ENCODE data around the gene COL9A3.

The COL9A3 gene

GRCh38 chr20:62816884-62817873 is at the start of gene COL9A3:
Gene COL9A3, plus strand, starts transcription at chr20:62817050. Its CDS starts 15 bp downstream, at chr20:62817065.
- in situ Hi-C loops (cut with MboI; ENCODE audit: low sequenced_read_pairs), result no loop called here

DNA sequence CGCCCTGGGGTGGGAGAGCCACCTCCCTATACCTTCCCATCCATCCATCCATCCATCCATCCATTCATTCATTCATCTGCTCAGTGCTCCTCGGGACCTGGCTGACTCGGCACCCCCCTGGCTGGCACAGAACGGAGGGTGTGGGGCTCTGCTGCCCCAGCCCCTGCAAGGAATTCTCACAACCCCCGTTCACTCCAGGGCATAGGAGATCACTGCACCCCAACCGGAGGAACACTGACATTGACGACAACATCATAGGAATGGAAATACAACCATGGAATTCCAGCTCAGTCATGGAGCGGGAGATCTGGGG is 48.7 kb upstream of the COL9A3 start:
- in situ Hi-C loops (cut with MboI; ENCODE audit: low sequenced_read_pairs), result no loop called here

GRCh38 chr20:62768551-62769287 is 48.1 kb upstream of the COL9A3 start:
- in situ Hi-C loops (cut with MboI; ENCODE audit: low sequenced_read_pairs), result no loop called here

- in situ Hi-C loops (cut with MboI; ENCODE audit: low sequenced_read_pairs), result no loop called here
These were observed 47.3 kb upstream of the COL9A3 start for GRCh38 chr20:62769346-62770071.

GRCh38 chr20:62770111-62770910 is 46.5 kb upstream of the COL9A3 start:
- in situ Hi-C loops (cut with MboI; ENCODE audit: low sequenced_read_pairs), result no loop called here

DNA sequence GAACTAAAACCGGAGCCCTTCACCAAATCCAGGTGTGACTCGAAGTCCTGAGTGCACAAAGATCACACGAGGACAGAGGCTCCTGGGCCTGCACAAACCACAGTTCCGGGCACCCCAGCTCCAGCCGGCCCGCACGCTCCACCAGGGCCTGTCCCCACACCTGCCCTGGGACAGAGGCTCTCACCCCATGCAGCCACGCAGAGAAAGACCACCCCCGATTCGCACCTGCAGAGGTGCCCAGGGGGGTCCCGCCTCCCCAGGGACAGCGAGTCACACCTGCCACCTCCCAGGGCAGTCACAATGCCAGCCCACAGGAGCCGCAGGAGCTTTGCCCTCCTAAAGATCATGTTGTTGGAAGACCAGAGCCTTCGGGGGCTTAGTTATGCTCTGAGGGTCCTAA is 45.9 kb upstream of the COL9A3 start:
- in situ Hi-C loops (cut with MboI; ENCODE audit: low sequenced_read_pairs), result no loop called here

DNA sequence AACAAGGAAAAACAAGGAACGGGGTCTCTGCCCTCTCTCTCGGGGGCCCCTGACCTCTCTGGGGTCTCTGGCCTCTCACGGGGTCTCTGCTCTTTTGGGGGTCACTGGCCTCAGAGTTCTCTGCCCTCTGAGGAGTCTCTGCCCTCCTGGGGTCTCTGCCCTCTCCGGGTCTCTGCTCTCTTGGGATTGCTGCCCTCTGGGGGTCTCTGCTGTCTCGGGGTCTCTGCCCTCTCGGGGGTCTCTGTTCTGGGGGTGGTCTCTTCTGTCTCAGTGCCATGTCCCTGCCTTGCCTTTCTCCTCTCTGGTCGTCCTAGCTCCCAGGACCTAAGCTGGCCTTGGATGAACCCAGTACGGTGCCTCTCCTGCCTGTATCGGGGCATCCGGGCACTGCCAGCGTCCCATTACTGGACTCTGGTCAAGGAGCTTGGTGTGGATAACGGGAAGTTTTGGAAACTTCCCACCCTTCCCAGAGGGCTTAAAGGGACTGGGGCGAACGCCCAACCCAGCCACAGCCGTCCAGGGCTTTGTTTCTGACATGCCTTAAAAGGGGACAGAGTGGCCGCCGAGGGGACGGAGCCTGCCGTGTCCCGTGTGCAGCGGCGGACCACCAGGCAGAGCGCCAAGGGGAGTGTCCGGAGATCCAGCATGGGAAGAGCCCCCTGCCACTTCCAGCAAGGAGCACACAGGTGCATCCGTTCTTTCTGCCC is 45.3 kb upstream of the COL9A3 start:
- in situ Hi-C loops (cut with MboI; ENCODE audit: low sequenced_read_pairs), result no loop called here

GRCh38 chr20:62772103-62772611 is 44.7 kb upstream of the COL9A3 start:
- in situ Hi-C loops (cut with MboI; ENCODE audit: low sequenced_read_pairs), result no loop called here

DNA sequence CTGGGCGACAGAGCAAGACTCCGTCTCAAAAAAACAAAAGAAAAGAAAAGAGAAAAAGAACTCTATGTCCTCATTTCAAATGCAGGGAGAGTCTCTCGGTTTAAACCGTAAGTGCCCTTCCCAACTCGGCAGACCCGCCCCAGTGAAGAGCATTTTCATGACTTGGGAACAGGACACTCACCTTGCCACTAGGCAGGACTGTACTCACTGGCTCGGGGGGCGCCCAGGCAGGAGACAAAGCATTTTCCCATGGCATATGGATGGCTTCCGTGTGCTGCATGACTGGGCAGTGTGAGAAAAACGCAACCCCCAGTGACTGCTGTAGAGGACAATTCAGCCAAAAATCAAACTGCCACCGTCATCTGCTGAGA is 44.2 kb upstream of the COL9A3 start:
- in situ Hi-C loops (cut with MboI; ENCODE audit: low sequenced_read_pairs), result no loop called here

DNA sequence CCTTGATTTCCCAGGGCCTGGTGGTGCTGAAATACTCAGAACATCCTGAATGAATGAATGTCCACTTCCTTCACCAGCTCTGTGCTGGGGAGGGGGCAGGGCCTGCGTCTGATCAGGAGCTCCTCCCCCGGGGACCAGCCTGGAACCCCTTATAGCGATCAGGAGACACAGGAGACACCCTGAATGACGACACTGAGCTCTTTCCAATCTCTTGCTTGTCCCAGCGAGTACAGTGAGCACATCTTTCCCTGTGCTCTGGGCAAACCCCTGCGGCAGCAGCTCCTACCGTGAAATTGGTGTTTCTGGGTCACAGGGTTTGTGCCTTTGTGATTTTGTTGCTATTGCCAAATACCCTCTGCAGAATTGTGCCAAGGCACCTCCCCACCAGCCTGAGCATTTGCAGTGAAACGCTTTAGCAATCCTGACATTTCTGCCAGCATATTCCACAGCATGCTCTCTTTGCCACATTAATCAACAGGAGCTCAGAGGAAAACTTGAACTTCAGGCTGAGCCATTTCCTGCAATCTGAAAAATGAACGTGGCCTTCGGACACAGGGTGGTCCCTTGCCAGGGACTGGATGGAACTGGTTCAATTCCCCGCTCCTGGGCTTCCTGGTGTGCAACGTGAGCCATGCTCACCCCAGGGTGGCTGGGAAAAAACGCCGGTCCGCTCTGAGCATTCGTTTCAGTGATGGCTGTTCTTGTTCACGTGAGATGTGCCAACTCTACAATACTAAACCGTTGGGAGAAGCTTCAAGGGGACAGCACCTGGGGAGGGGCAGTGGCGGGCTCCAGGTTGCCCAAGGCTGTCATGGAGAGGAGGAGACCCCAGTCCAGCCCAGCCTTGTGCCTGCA is 43.6 kb upstream of the COL9A3 start:
- in situ Hi-C loops (cut with MboI; ENCODE audit: low sequenced_read_pairs), result no loop called here

DNA sequence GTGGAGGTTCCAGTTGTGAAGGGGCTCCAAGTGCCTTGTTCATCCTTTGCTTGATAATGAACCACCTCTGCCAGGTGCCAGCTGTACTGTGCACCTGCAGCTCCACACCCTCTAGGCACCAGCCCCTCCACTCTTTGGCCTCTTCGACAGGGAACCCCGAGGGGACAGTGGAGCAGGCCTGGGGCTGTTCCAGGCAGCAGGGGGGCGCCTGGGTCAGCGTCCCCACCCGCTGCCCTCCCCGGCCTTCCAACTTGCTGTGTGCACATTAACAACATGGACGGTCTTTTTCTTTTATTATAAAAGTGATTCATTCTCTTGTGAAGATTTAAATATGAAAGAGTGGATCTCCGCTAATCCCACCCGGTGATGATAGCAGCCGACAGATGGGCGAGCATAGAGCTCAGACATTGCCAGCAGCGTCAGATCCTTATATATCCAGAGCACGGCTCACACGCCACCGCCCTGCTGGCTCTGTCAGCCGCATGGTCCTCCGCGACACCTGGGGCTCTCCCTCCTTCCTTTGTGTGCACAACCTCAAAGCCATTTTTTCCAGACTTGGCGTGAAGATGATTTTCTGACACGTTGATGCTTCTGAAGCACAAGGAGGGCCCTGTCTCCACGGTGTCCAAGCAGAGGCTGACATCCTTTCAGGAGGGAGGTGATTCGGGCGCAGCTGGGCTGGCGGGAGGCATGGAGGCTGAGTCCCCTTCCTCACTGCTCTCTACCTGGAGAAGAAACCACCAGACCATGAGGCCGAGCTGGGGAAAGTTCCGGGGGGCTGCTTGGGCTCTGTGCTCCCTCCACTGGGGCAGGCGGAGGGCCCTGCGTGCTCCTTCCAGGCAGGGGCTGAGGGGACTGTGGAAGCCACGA is 42.8 kb upstream of the COL9A3 start:
- in situ Hi-C loops (cut with MboI; ENCODE audit: low sequenced_read_pairs), result no loop called here

DNA sequence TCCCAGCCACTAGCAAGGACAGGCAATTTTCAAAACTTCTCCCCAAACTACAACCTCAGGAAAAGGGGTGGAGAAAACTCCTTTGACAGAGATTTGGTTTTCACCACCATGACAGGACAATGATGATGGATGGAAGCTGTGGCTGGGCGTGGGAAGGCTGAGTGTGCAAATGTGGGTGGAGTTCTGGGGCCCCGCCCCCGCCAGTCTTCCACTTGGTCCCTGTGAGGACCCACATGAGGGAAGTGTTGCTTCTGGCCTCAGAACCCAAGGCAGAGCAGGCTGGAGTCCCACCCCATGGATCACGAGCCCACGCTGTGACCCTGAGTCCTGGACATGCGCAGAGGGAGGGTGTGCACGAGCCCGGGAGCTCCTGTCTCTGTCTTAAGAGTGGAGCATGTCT is 42.1 kb upstream of the COL9A3 start:
- in situ Hi-C loops (cut with MboI; ENCODE audit: low sequenced_read_pairs), result no loop called here

GRCh38 chr20:62775206-62775605 is 41.6 kb upstream of the COL9A3 start:
- in situ Hi-C loops (cut with MboI; ENCODE audit: low sequenced_read_pairs), result no loop called here

GRCh38 chr20:62776035-62776691 is 40.7 kb upstream of the COL9A3 start:
- in situ Hi-C loops (cut with MboI; ENCODE audit: low sequenced_read_pairs), result no loop called here

DNA sequence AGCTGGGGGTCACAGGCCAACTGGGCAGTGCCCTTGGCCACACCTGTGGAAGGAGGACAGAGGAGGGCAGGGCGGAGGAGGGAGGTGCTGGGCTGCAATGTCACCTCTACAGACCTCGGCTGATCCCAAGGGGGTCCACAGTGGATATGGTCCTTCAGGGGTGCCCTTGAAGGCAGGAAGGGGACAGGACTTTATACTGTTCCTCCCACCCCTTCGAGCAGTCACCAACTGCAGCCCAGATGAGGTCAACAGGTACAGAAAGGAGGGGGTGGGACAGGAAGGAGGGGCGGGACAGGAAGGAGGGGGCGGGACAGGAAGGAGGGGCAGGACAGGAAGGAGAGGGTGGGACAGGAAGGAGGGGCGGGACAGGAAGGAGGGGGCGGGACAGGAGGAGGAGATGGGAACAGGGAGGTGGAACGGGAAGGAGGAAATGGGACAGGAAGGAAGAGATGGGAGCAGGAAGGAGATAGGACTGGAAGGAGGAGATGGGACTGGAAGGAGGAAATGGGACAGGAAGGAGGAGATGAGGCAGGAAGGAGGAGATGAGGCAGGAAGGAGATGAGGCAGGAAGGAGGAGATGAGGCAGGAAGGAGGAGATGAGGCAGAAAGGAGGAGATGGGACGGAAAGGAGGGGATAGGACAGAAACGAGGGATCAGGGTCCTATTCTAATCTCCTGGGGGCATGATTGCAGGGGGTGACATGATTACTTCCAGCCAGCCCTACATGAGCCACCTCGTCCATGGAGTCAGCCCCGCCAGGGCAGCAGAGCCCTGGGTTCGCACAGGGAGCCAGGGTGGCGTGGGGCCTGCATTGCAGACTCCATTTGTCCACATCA is 39.9 kb upstream of the COL9A3 start:
- in situ Hi-C loops (cut with MboI; ENCODE audit: low sequenced_read_pairs), result no loop called here

- in situ Hi-C loops (cut with MboI; ENCODE audit: low sequenced_read_pairs), result no loop called here
These were observed 39.4 kb upstream of the COL9A3 start for GRCh38 chr20:62777528-62777830.

- in situ Hi-C loops (cut with MboI; ENCODE audit: low sequenced_read_pairs), result no loop called here
These were observed 38.8 kb upstream of the COL9A3 start for GRCh38 chr20:62778058-62778457.
